Measurements from ENCODE around the gene COL6A5.

Gene COL6A5

DNA sequence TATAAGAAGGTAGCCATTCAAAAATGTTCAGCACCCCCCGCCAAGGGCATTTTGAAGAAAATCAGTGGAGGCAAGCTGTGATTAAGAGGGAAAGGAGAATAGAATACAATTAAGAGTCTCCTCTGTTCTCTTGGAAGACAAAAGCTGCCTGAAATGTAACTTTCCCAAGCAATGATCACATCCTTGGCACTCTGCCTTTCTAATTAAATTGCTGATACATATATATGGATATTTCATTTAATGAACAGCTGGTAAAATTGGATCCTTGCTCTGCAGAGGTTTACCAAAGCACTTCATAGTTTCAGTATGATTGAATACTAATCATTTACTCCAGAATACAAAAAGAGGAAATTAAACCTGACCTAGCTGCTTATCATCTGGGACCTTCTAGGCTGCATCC, 182.0 kb downstream of the COL6A5 start:
- no peak for DNase-seq

DNA sequence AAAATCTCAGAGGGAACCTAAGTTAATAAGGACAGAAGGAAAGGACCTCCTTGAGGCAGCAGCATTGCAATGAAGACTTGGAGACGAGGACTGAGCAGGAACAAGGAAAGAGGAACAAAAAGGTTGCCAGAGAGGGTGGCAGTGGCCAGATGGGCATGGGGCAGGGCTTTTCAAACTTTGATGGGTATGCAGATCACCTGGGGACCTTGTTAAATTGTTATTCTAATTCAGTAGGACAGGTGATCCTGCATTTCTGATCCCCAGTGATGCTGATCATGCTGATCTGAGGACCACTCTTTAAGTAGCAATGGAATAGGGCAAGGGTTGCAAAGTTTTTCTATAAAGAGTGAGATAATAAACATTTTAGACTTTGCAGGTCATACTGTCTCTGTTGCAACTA, 182.6 kb downstream of the COL6A5 start:
- no peak for DNase-seq

DNA sequence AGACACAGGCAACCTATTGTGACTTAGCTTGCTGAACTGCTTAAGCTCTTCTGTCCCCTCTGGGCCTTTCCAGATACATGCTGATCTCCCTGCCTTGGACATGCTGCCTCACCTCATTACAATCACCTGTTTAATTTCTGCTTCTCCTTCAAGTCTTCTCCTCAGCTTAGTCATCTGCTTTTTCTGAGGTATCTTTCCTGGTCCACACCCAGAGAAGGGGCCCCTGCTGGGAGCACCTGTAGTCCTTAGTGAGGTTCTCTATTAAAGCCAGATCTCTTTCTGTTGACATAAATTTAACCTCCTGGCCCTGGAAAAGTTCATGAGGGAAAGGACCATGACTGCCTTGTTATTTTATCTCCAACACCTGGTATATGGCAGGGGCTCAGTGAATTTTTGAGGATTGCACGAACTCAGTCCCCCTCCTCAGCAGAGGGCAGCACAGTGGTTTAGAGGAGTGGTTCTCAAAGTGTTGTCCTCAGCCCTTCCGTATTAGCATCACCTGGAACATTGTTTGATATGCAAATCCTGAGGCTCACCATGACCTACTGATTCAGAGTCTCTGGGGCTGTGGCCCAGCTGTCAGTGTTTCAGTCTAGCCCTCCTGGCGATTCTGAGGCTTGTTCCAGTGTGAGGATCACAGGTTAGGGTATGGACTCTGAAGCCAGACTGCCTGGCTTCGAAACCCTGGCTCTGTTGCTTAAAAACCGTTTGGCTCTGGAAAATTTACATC, 184.2 kb downstream of the COL6A5 start:
- no peak for DNase-seq

DNA sequence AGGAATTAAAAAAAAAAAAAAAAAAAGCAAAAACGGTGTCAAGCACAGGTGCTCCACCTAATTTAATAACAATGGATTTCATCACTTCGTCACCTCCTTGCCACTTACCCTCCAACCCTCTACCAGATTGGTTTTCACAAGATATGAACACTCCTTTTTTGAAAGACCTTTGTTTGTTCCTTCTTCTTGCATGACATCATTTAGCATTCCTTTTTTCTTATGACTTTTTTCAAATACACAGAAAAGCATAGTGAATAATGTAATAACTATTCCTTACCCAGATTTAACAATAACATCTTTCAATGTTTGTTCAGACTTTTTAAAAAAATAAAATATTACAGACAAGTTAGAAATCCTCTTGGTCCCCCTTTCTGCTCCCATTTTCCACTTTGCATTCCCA, 187.8 kb downstream of the COL6A5 start:
- no peak for DNase-seq
